HCT116 (cell line): Measurements from ENCODE around the gene DZIP1L. TPM values are rescaled to one million over a fixed set of nuclear protein-coding genes. Genes with fewer than 3 reads are reported as not detected.

Experiments used
- ATAC-seq: fragments of 200-7000 bp; cut with Tn5 transposase; 2 replicates; pipeline ENCODE4 v1.9.1; 2020; ENCODE audit warnings: mild to moderate bottlenecking, moderate library complexity
- BruUV-seq: library from RNA; stranded (reverse); fragments of 400-500 nt; replicated peaks from 2 replicates; lab custom pipeline; 2021; lab: Mats Ljungman, UMichigan
- CTCF ChIA-PET: fragments of 300-600 bp; sonication (Branson Sonifier 250); formaldehyde crosslinking; loops from one replicate; lab custom pipeline; 2021; ENCODE audit warnings: antibody characterized with exemption; lab: Charles Lee
- POLR2A ChIA-PET: fragments of 300-600, 350-600 bp; sonication (Branson Sonifier 250); formaldehyde crosslinking; loops from one replicate; lab custom pipeline; 2021; ENCODE audit warnings: antibody characterized with exemption; lab: Charles Lee
- RAD21 ChIA-PET, 2 experiments: fragments of 300-600 bp; sonication (Branson Sonifier 250); formaldehyde crosslinking; loops; one replicate each; lab custom pipeline; 2023; ENCODE audit warnings: low total read pairs in 2 of 2; ENCODE audit not compliant: uncharacterized antibody in 2 of 2, unreplicated experiment in 2 of 2, low non-redundant PET in 1 of 2; lab: Charles Lee
- DNase-seq: peaks from one replicate; pipeline ENCODE4 v3.0.0-alpha.2; 2010; ENCODE audit warnings: low read depth, low spot score
- H2AFZ ChIP-seq: fragments of 200-600 bp; shearing (Covaris generic), sonication (generic); 2 replicates; pipeline ENCODE4 v1.6.1; 2017; ENCODE audit warnings: low read depth, mixed run types, mixed read lengths, antibody characterized with exemption, low read length; ENCODE audit not compliant: poor library complexity, severe bottlenecking
- H3K27ac ChIP-seq: 2 replicates; pipeline ENCODE4 v1.5.1; 2012; ENCODE audit warnings: low read depth, low read length
- H3K27me3 ChIP-seq: fragments of 200-600 bp; sonication (generic); 2 replicates; pipeline ENCODE4 v1.6.1; 2016; ENCODE audit warnings: mixed run types, low read length, mixed read lengths; ENCODE audit not compliant: insufficient read depth
- H3K36me3 ChIP-seq, 2 experiments: fragments of 200-500 bp in 1 of 2; fragments of 200-600 bp in 1 of 2; sonication (Bioruptor generic) in 1 of 2; sonication (generic) in 1 of 2; 2 replicates each; pipeline versions ENCODE4 v1.5.1 to v1.6.1; 2014 to 2016; ENCODE audit warnings: low read length in 2 of 2, inconsistent platforms in 1 of 2, mixed read lengths in 1 of 2, mixed run types in 1 of 2; ENCODE audit not compliant: insufficient read depth in 2 of 2, control insufficient read depth in 1 of 2
- H3K4me1 ChIP-seq, 2 experiments: fragments of 200-600 bp in 1 of 2; sonication (generic) in 1 of 2; 2 replicates each; pipeline versions ENCODE4 v1.5.1 to v1.6.1; 2012 to 2017; ENCODE audit warnings: low read length in 2 of 2, inconsistent platforms in 1 of 2, mild to moderate bottlenecking in 1 of 2, mixed read lengths in 1 of 2, mixed run types in 1 of 2, moderate library complexity in 1 of 2; ENCODE audit not compliant: insufficient read depth in 2 of 2, control insufficient read depth in 1 of 2
- H3K4me2 ChIP-seq: fragments of 200-600 bp; sonication (generic); 2 replicates; pipeline ENCODE4 v1.6.1; 2017; ENCODE audit warnings: mixed run types, low read length, mixed read lengths
- H3K4me3 ChIP-seq, 2 experiments: fragments of 200-600 bp in 1 of 2; sonication (generic) in 1 of 2; replicated peaks in 1 of 2; 2 replicates each; pipeline ENCODE4 v1.5.1; 2011 to 2016; ENCODE audit warnings: low read length in 2 of 2, control low read depth in 1 of 2, low read depth in 1 of 2, mild to moderate bottlenecking in 1 of 2, mixed read lengths in 1 of 2, mixed run types in 1 of 2
- H3K79me2 ChIP-seq: fragments of 200-600 bp; sonication (generic); 2 replicates; pipeline ENCODE4 v1.6.1; 2017; ENCODE audit warnings: mild to moderate bottlenecking, mixed run types, low read length, moderate library complexity, mixed read lengths; ENCODE audit not compliant: insufficient read depth
- H3K9ac ChIP-seq: fragments of 200-600 bp; sonication (generic); 2 replicates; pipeline ENCODE4 v1.6.1; 2016; ENCODE audit warnings: low read length, mixed read lengths
- H3K9me2 ChIP-seq: fragments of 200-600 bp; sonication (generic), shearing (Covaris generic); 2 replicates; pipeline ENCODE4 v1.6.1; 2017; ENCODE audit warnings: mixed run types, mild to moderate bottlenecking, moderate library complexity; ENCODE audit not compliant: insufficient read depth
- H3K9me3 ChIP-seq, 2 experiments: fragments of 200-500 bp in 1 of 2; fragments of 200-600 bp in 1 of 2; sonication (Bioruptor generic) in 1 of 2; sonication (generic) in 1 of 2; 2 replicates each; pipeline ENCODE4 v1.6.1; 2014 to 2017; ENCODE audit warnings: low read length in 2 of 2, mixed read lengths in 2 of 2, inconsistent platforms in 1 of 2, low read depth in 1 of 2, mild to moderate bottlenecking in 1 of 2, mixed run types in 1 of 2, moderate library complexity in 1 of 2; ENCODE audit not compliant: control insufficient read depth in 1 of 2, insufficient read depth in 1 of 2
- H4K20me1 ChIP-seq: fragments of 200-600 bp; sonication (generic), shearing (Covaris generic); 2 replicates; pipeline ENCODE4 v1.6.1; 2017; ENCODE audit warnings: mixed run types, mild to moderate bottlenecking, moderate library complexity; ENCODE audit not compliant: insufficient read depth
- CBX3 ChIP-seq: IDR thresholded peaks from 2 replicates; pipeline ENCODE4 v1.6.1; 2012; ENCODE audit warnings: low read depth
- JUND ChIP-seq: IDR thresholded peaks from 2 replicates; pipeline ENCODE4 v1.6.1; 2012
- POLR2A ChIP-seq: IDR thresholded peaks from 2 replicates; pipeline ENCODE4 v1.7.0; 2011; ENCODE audit warnings: borderline replicate concordance; ENCODE audit not compliant: insufficient read depth, insufficient read length; ENCODE audit errors: extremely low read depth
- POLR2AphosphoS5 ChIP-seq: IDR thresholded peaks from 2 replicates; pipeline ENCODE4 v1.6.1; 2011; ENCODE audit warnings: mild to moderate bottlenecking, low read depth, low read length, moderate library complexity
- SIN3A ChIP-seq: IDR thresholded peaks from 2 replicates; pipeline ENCODE4 v1.6.1; 2012; ENCODE audit warnings: low read depth
- SP1 ChIP-seq: IDR thresholded peaks from 2 replicates; pipeline ENCODE4 v1.6.1; 2012; ENCODE audit warnings: low read depth
- SRF ChIP-seq: IDR thresholded peaks from 2 replicates; pipeline ENCODE4 v1.6.1; 2012; ENCODE audit warnings: low read depth
- ZBTB33 ChIP-seq: IDR thresholded peaks from 2 replicates; pipeline ENCODE4 v1.6.1; 2011; ENCODE audit warnings: mild to moderate bottlenecking, low read length, moderate library complexity; ENCODE audit not compliant: insufficient replicate concordance; ENCODE audit errors: extremely low read depth
- ZNF274 ChIP-seq: fragments of 200-500 bp; sonication (Bioruptor generic); IDR thresholded peaks from 2 replicates; pipeline ENCODE4 v1.6.1; 2014; ENCODE audit warnings: mild to moderate bottlenecking, low read depth, low read length, inconsistent platforms
- intact Hi-C: fragments of 100-400 bp; cut with micrococcal nuclease; formaldehyde crosslinking; loops from 2 replicates; pipeline ENCODE4 v1.10.0; 2022
- total RNA-seq: library from RNA; stranded (reverse); gene quantifications from one replicate; pipeline ENCODE4 v1.2.1, GENCODE V29; 2021; ENCODE audit not compliant: unreplicated experiment

Gene DZIP1L
- total RNA-seq, 1 experiment from 2014 or later: 9.6 TPM

DNA sequence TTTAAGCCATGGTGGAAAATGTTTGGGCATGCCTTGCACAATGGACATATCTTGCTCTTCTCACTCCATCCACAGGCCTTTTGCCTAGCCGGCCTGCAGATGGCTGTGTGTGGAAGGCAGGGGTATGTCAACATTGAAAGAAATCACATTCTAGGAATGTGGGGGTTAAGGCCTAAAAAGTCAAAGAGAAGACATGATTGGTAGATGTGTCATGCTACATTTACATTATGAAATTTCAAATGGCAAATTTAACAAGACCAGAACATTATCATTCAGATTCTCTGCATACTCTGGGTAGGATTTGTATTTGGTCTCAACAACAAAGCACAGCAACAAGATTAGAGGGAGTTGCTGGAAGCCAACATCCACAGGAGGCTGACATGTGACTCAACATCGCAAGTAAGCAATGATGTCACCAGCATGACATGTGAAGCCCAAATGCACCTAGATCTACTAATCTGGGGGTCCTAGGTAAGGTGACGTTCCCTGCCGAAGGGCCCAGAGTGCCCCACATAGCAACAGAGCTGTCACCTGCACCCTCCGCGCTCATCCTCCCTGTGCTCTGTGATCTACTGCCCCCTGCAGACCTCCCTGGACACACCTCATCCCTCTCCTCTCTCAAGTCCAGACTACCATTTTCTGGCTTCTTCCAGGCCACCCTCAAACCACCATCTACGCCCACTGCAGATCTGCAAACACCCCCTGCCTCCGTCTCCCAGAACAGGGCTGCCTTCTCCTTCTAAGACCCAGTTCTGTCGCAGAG, 66.1 kb downstream of the DZIP1L start:
- intact Hi-C loops: no loop called here
- no peak overlapping the region for H3K4me3 ChIP-seq
- no peak overlapping the region for H3K4me2 ChIP-seq
- H3K36me3 ChIP-seq: no peaks in the 10 kb centered on the region
- no peaks in the 10 kb centered on the region for H3K27me3 ChIP-seq
- no peak overlapping the region for H3K9ac ChIP-seq
- no peak for ATAC-seq
- CTCF ChIA-PET: no interaction called here
- H3K4me1 ChIP-seq: no peaks in the 10 kb centered on the region
- BruUV-seq: no TSS peak
- no peaks in the 10 kb centered on the region for H3K79me2 ChIP-seq
- RAD21 ChIA-PET: no interaction called here
- no peak for DNase-seq
- H2AFZ ChIP-seq: no peak overlapping the region
- POLR2A ChIA-PET: no interaction called here
- TF ChIP-seq POLR2A (no peak), SP1 (no peak), JUND (no peak), SIN3A (no peak), ZBTB33 (no peak), POLR2AphosphoS5 (no peak), ZNF274 (no peak), SRF (no peak), CBX3 (no peak)
- H4K20me1 ChIP-seq: no peaks in the 10 kb centered on the region
- no peaks in the 10 kb centered on the region for H3K9me2 ChIP-seq
- no peaks in the 10 kb centered on the region for H3K9me3 ChIP-seq
- no peak overlapping the region for H3K27ac ChIP-seq
